DND-41 (cell line): ENCODE results near the gene XRCC2.

Experiments
- ATAC-seq: fragments of 200-7000 bp; cut with Tn5 transposase; 3 replicates; pipeline ENCODE4 v1.9.1; 2021; ENCODE audit warnings: low read depth; ENCODE audit not compliant: insufficient read depth
- DNase-seq: peaks from one replicate; pipeline ENCODE4 v3.0.0-alpha.2; 2020
- H2AFZ ChIP-seq: 2 replicates; pipeline ENCODE4 v1.6.0; 2012; ENCODE audit warnings: low read depth, low read length
- H3K27ac ChIP-seq: 2 replicates; pipeline ENCODE4 v1.5.1; 2012; ENCODE audit warnings: low read length, inconsistent platforms
- H3K27me3 ChIP-seq: fragments of 200-600 bp; sonication (generic); 2 replicates; pipeline ENCODE4 v1.6.0; 2012; ENCODE audit warnings: low read length, mild to moderate bottlenecking, inconsistent platforms; ENCODE audit not compliant: insufficient read depth, poor library complexity
- H3K36me3 ChIP-seq: 2 replicates; pipeline ENCODE4 v1.5.1; 2012; ENCODE audit warnings: low read length, inconsistent platforms; ENCODE audit not compliant: insufficient read depth
- H3K4me1 ChIP-seq: 2 replicates; pipeline ENCODE4 v1.5.1; 2012; ENCODE audit warnings: mild to moderate bottlenecking, low read length; ENCODE audit not compliant: insufficient read depth
- H3K4me2 ChIP-seq: 2 replicates; pipeline ENCODE4 v1.6.0; 2012; ENCODE audit warnings: mild to moderate bottlenecking, moderate library complexity, low read length, inconsistent platforms; ENCODE audit not compliant: insufficient read depth
- H3K4me3 ChIP-seq, 2 experiments: fragments of 200-600 bp in 1 of 2; shearing (Covaris generic) in 1 of 2; 2 replicates each; pipeline ENCODE4 v1.5.1; 2012 to 2016; ENCODE audit warnings: inconsistent platforms in 2 of 2, low read length in 2 of 2, mild to moderate bottlenecking in 2 of 2, low read depth in 1 of 2, moderate library complexity in 1 of 2
- H3K79me2 ChIP-seq: 2 replicates; pipeline ENCODE4 v1.6.0; 2012; ENCODE audit warnings: low read length, inconsistent platforms; ENCODE audit not compliant: insufficient read depth
- H3K9ac ChIP-seq: 2 replicates; pipeline ENCODE4 v1.6.0; 2012; ENCODE audit warnings: low read depth, mild to moderate bottlenecking, inconsistent platforms, low read length, moderate library complexity
- H3K9me3 ChIP-seq: 2 replicates; pipeline ENCODE4 v1.5.1; 2012; ENCODE audit warnings: low read length, moderate library complexity, mild to moderate bottlenecking, inconsistent platforms; ENCODE audit not compliant: insufficient read depth, severe bottlenecking
- H4K20me1 ChIP-seq: 2 replicates; pipeline ENCODE4 v1.6.0; 2012; ENCODE audit warnings: low read length; ENCODE audit not compliant: insufficient read depth
- EZH2 ChIP-seq: IDR thresholded peaks from 3 replicates; pipeline ENCODE4 v1.6.1; 2012; ENCODE audit warnings: borderline replicate concordance, low read depth, mild to moderate bottlenecking, moderate library complexity, low read length, inconsistent platforms; ENCODE audit not compliant: severe bottlenecking
- TF ChIP-seq, protein P1 (sequence below): IDR thresholded peaks from 2 replicates; pipeline ENCODE4 v1.5.1; 2012; ENCODE audit warnings: borderline replicate concordance, low read length, moderate library complexity, mild to moderate bottlenecking; ENCODE audit not compliant: poor library complexity, severe bottlenecking; ENCODE audit errors: extremely low read depth

Gene XRCC2

DNA sequence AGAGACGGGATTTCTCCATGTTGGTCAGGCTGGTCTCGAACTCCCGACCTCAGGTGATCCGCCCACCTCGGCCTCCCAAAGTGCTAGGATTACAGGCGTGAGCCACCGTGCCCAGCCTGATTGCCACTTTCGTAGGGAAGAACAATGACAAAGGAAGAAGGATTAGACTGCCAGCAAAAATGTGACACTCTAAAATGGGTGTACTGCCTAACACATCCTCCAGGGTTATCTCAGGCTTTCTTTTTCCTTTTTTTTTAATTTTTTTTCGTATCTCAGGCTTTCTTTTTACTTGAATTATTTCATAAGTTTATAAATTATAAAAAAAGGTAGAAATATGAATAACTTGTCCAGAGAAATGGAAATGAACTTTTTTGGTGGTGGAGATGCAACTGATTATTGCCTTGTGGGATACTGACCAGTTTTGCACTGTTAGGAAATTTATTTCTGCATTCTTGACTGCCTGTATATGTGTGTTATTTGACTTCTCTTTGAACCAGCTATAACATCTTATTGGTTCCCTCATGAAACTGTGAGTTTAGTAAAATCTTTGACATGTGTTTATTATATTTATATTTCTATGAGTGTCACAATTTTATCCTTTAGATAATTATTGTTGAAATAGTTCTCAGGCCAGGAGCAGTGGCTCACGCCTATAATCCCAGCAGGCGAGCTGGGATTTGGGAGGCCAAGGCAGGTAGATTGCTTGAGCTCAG is 56.8 kb downstream of the XRCC2 start:
- no peaks in the 10 kb centered on the region for H4K20me1 ChIP-seq
- H3K27ac ChIP-seq, result no peak overlapping the region
- H3K4me2 ChIP-seq, result no peak overlapping the region
- H3K9ac ChIP-seq, result no peak overlapping the region
- no peaks in the 10 kb centered on the region for H3K9me3 ChIP-seq
- no peaks in the 10 kb centered on the region for H3K36me3 ChIP-seq
- ATAC-seq (no peak), DNase-seq (no peak)
- H3K79me2 ChIP-seq, result no peaks in the 10 kb centered on the region
- H2AFZ ChIP-seq, result no peak overlapping the region
- H3K4me1 ChIP-seq, result no peaks in the 10 kb centered on the region
- no peak overlapping the region for H3K4me3 ChIP-seq
- no peaks in the 10 kb centered on the region for H3K27me3 ChIP-seq
- no peak for TF ChIP-seq EZH2
- TF ChIP-seq, protein P1, sequence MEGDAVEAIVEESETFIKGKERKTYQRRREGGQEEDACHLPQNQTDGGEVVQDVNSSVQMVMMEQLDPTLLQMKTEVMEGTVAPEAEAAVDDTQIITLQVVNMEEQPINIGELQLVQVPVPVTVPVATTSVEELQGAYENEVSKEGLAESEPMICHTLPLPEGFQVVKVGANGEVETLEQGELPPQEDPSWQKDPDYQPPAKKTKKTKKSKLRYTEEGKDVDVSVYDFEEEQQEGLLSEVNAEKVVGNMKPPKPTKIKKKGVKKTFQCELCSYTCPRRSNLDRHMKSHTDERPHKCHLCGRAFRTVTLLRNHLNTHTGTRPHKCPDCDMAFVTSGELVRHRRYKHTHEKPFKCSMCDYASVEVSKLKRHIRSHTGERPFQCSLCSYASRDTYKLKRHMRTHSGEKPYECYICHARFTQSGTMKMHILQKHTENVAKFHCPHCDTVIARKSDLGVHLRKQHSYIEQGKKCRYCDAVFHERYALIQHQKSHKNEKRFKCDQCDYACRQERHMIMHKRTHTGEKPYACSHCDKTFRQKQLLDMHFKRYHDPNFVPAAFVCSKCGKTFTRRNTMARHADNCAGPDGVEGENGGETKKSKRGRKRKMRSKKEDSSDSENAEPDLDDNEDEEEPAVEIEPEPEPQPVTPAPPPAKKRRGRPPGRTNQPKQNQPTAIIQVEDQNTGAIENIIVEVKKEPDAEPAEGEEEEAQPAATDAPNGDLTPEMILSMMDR, result no peak

DNA sequence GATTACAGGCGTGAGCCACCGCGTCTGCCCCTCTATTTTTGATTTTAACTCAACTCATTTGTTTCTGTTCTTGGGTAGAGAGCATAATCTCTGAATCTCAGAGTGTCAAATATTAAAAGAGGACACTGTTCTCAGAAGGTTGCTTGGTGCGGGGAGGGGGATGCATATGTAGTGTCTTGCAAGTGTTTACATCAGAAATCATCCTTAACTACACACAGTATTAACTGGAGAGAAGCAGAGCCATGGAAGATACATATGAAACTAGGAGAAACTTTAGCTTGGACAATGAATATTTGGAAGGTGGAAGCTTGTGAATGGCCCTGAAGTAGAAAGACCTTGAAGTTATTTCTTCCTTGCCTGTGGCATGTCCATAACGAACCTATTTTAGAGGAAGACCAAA is 57.5 kb downstream of the XRCC2 start:
- no peak for ATAC-seq
- H3K4me2 ChIP-seq, result no peak overlapping the region
- H3K36me3 ChIP-seq, result no peaks in the 10 kb centered on the region
- H3K27me3 ChIP-seq, result no peaks in the 10 kb centered on the region
- no peak overlapping the region for H2AFZ ChIP-seq
- no peaks in the 10 kb centered on the region for H3K9me3 ChIP-seq
- TF ChIP-seq, protein P1, result no peak
- TF ChIP-seq EZH2, result no peak
- no peaks in the 10 kb centered on the region for H3K4me1 ChIP-seq
- H3K79me2 ChIP-seq, result no peaks in the 10 kb centered on the region
- H3K9ac ChIP-seq, result no peak overlapping the region
- no peak for DNase-seq
- H4K20me1 ChIP-seq, result no peaks in the 10 kb centered on the region
- H3K4me3 ChIP-seq, result no peak overlapping the region
- H3K27ac ChIP-seq, result no peak overlapping the region

DNA sequence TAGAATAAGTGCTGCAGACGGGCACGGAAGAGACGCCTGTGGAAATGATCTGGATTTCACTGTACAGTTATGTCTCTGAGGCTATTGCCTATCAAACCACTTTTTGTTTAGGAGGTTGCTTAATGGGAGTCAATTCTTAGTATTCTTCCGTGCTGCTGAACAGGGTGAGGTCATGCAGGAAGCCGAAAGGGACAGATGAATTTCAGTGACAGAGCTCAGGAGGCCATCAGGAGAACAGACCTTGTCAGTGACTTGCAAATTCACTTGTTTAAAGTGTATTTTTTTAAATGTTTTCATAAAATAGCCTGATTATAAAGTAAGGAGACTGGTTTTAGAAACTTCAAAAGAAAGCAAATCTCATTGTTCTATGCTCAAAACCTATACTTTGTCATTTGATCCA is 58.9 kb downstream of the XRCC2 start:
- no peak for ATAC-seq
- Histone ChIP-seq H3K4me2 (no peak overlapping the region), H3K9me3 (peaks cover 7% of the 10 kb centered on the region), H3K4me1 (no peaks in the 10 kb centered on the region), H3K27me3 (no peaks in the 10 kb centered on the region), H3K9ac (no peak overlapping the region), H4K20me1 (no peaks in the 10 kb centered on the region), H3K36me3 (no peaks in the 10 kb centered on the region), H3K79me2 (no peaks in the 10 kb centered on the region), H2AFZ (no peak overlapping the region), H3K27ac (no peak overlapping the region), H3K4me3 (no peak overlapping the region)
- TF ChIP-seq EZH2, result no peak
- TF ChIP-seq, protein P1, result no peak
- no peak for DNase-seq
